WTC11 (cell line): ENCODE measurements around the gene CLEC4C. TPM values are rescaled to one million over a fixed set of nuclear protein-coding genes. Genes with fewer than 3 reads are reported as not detected.

Experiments used
- ATAC-seq: fragments of 200-7000 bp; cut with Tn5 transposase; 2 replicates; pipeline ENCODE4 v1.10.0; 2021; ENCODE audit warnings: mild to moderate bottlenecking, moderate library complexity
- CTCF ChIA-PET: fragments of 300-600 bp; sonication (Branson Sonifier 250); formaldehyde crosslinking; loops from one replicate; lab custom pipeline; 2021; ENCODE audit warnings: antibody characterized with exemption; lab: Charles Lee
- POLR2A ChIA-PET: fragments of 350-600 bp; sonication (Branson Sonifier 250); formaldehyde crosslinking; loops from one replicate; lab custom pipeline; 2021; ENCODE audit warnings: antibody characterized with exemption; lab: Charles Lee
- DNase-seq: peaks from one replicate; pipeline ENCODE4 v3.0.0; 2021; ENCODE audit warnings: low spot score
- H3K27ac Mint-ChIP-seq: 2 replicates; pipeline ENCODE4 v1.8.0; 2021; ENCODE audit warnings: mixed read lengths
- H3K27me3 Mint-ChIP-seq: 2 replicates; pipeline ENCODE4 v1.8.0; 2021; ENCODE audit warnings: low read depth, mild to moderate bottlenecking, moderate library complexity, mixed read lengths
- H3K36me3 Mint-ChIP-seq: 2 replicates; pipeline ENCODE4 v1.8.0; 2021; ENCODE audit warnings: mixed read lengths
- H3K4me1 Mint-ChIP-seq: 2 replicates; pipeline ENCODE4 v1.8.0; 2022; ENCODE audit warnings: mixed read lengths
- H3K4me3 Mint-ChIP-seq: 2 replicates; pipeline ENCODE4 v1.8.0; 2021; ENCODE audit warnings: mild to moderate bottlenecking, moderate library complexity, mixed read lengths
- H3K9me3 Mint-ChIP-seq: 2 replicates; pipeline ENCODE4 v1.8.0; 2021; ENCODE audit warnings: mixed read lengths
- CREB1 ChIP-seq: sonication (generic); formaldehyde crosslinking; IDR thresholded peaks from 2 replicates; pipeline ENCODE4 v1.8.0; 2023; ENCODE audit warnings: mild to moderate bottlenecking, missing genetic modification reagents
- FOXP1 ChIP-seq: sonication (generic); formaldehyde crosslinking; IDR thresholded peaks from 2 replicates; pipeline ENCODE4 v1.8.0; 2022; ENCODE audit warnings: missing genetic modification reagents, mild to moderate bottlenecking, moderate library complexity, borderline replicate concordance
- NFE2L1 ChIP-seq: sonication (generic); formaldehyde crosslinking; IDR thresholded peaks from 2 replicates; pipeline ENCODE4 v1.8.1; 2023; ENCODE audit warnings: missing genetic modification reagents
- NR2C2 ChIP-seq: sonication (generic); formaldehyde crosslinking; IDR thresholded peaks from 2 replicates; pipeline ENCODE4 v1.8.0; 2022; ENCODE audit warnings: mild to moderate bottlenecking, missing genetic modification reagents
- SMAD4 ChIP-seq: sonication (generic); formaldehyde crosslinking; IDR thresholded peaks from 2 replicates; pipeline ENCODE4 v1.8.0; 2022; ENCODE audit warnings: mild to moderate bottlenecking, missing genetic modification reagents
- SP1 ChIP-seq: sonication (generic); formaldehyde crosslinking; conservative IDR thresholded peaks from 2 replicates; pipeline ENCODE4 v1.8.1; 2022; ENCODE audit warnings: missing genetic modification reagents
- TEAD1 ChIP-seq: sonication (generic); formaldehyde crosslinking; IDR thresholded peaks from 2 replicates; pipeline ENCODE4 v1.8.0; 2022; ENCODE audit warnings: mild to moderate bottlenecking, missing genetic modification reagents
- ZNF423 ChIP-seq: fragments of 250-450 bp; sonication (Bioruptor Pico); IDR thresholded peaks from 2 replicates; pipeline ENCODE4 v2.1.2; 2022; ENCODE audit warnings: mild to moderate bottlenecking, moderate library complexity
- total RNA-seq: library from RNA; stranded (reverse); gene quantifications from 3 replicates; pipeline ENCODE4 v1.2.3, GENCODE V29; 2021
- TF ChIP-seq, protein P1 (sequence below): sonication (generic); formaldehyde crosslinking; IDR thresholded peaks from 2 replicates; pipeline ENCODE4 v1.8.1; 2023; ENCODE audit warnings: mild to moderate bottlenecking, missing genetic modification reagents, moderate library complexity
- TF ChIP-seq, protein P2 (sequence below): sonication (generic); formaldehyde crosslinking; IDR thresholded peaks from 2 replicates; pipeline ENCODE4 v1.8.0; 2022; ENCODE audit warnings: mild to moderate bottlenecking, missing genetic modification reagents
- TF ChIP-seq, protein P3 (sequence below): sonication (generic); formaldehyde crosslinking; IDR thresholded peaks from 2 replicates; pipeline ENCODE4 v1.8.0; 2022; ENCODE audit warnings: mild to moderate bottlenecking, missing genetic modification reagents
- TF ChIP-seq, protein P4 (sequence below): sonication (generic); formaldehyde crosslinking; IDR thresholded peaks from 2 replicates; pipeline ENCODE4 v1.8.0; 2022; ENCODE audit warnings: mild to moderate bottlenecking, missing genetic modification reagents

CLEC4C gene
- total RNA-seq, 1 experiment from 2014 or later: 0.50 TPM

DNA sequence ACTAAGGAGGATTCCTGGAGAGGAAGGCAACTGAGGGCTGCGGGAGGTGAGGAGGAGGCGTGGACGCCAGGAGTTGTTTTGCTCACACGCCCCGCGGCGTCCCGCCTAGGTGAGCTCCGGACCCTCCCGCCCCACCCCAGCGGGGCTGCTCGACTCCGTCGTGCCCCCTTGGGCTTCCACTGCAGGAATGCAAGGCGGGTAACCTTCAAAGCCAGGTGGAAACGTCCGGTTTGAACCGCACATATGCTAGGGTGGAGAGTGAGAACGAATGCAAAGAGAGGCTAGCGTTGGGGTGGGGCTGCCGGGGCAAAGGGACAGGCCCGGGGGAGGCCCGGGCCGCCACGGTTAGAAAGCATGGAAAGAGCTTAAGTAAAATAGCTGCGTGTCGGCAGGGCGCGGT lies 41.3 kb downstream of the CLEC4C start:
- ATAC-seq (peak; percentile 28; the same call in 1 of the 2 replicates), DNase-seq (peak; percentile 21)
- Mint-ChIP-seq H3K4me1 (peaks cover 16% of the 10 kb centered on the region), H3K36me3 (no peaks in the 10 kb centered on the region; the same call in 1 of the 2 replicates), H3K27ac (no peak overlapping the region), H3K27me3 (no peaks in the 10 kb centered on the region), H3K4me3 (no peak overlapping the region), H3K9me3 (no peaks in the 10 kb centered on the region)
- ChIA-PET CTCF (interaction anchor here (0.6 kb wide), 1 partner anchor 10 kb away, joined by 3 read pairs; no protein-coding TSS in a partner anchor), POLR2A (no interaction called here)
- no peak for TF ChIP-seq NR2C2 (CRISPR knock-in tag)

DNA sequence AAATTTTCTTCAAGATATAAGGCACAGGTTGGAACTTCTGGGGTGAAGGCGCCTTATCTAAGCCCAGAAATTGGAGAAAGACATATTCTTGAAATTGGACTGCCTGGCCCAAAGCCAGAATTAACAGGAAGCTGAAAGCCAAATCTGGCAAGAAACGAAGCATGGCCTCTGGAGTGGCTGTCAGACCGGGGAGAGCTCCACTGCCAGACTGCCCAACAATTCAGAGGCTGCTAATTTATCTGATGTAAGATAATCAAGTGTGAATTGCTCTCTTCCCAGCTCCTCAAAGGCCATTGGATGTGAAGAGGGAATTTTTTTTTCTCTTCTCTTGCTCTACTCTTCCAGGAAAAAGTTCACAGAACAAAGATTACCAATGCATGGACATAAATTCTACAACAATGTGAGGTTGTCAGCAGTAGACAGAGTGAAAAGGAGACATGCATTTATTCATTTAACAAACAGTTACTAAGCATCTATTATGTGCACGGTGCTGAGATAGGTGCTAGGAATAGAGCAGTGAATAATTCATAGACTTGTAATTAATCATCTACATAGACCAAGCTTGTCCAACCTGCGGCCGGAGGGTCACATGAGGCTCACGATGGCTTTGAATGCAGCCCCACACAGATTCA lies 51.5 kb downstream of the CLEC4C start, which contains the start of gene GDF3:
Gene GDF3, minus strand, starts transcription at position 210 of the 632 bp plus-strand sequence. Its CDS starts 47 bp downstream, at position 163.
- no peaks in the 10 kb centered on the region for H3K9me3 Mint-ChIP-seq
- CTCF ChIA-PET: interaction anchor here (0.7 to 2.0 kb wide), 7 partner anchors 17 to 111 kb away, joined by 3 to 10 read pairs (median 4); partner anchors contain the start of gene NANOG
- H3K27ac Mint-ChIP-seq: peak within 1 kb of the TSS; percentile 94
- ATAC-seq (peak; percentile 12), DNase-seq (no peak)
- TF ChIP-seq, protein P1, sequence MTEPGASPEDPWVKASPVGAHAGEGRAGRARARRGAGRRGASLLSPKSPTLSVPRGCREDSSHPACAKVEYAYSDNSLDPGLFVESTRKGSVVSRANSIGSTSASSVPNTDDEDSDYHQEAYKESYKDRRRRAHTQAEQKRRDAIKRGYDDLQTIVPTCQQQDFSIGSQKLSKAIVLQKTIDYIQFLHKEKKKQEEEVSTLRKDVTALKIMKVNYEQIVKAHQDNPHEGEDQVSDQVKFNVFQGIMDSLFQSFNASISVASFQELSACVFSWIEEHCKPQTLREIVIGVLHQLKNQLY (CRISPR knock-in tag): no peak
- TF ChIP-seq, protein P2, sequence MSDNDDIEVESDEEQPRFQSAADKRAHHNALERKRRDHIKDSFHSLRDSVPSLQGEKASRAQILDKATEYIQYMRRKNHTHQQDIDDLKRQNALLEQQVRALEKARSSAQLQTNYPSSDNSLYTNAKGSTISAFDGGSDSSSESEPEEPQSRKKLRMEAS (CRISPR knock-in tag): no peak
- TF ChIP-seq FOXP1: no peak
- TF ChIP-seq SMAD4: no peak
- TF ChIP-seq SP1 (CRISPR knock-in tag): no peak
- H3K27me3 Mint-ChIP-seq: no peaks in the 10 kb centered on the region
- peak within 1 kb of the TSS; percentile 40 for H3K4me3 Mint-ChIP-seq
- peaks cover 47% of the 10 kb centered on the region for H3K4me1 Mint-ChIP-seq
- H3K36me3 Mint-ChIP-seq: peaks cover 4% of the 10 kb centered on the region; the same call in 1 of the 2 replicates
- POLR2A ChIA-PET: no interaction called here

DNA sequence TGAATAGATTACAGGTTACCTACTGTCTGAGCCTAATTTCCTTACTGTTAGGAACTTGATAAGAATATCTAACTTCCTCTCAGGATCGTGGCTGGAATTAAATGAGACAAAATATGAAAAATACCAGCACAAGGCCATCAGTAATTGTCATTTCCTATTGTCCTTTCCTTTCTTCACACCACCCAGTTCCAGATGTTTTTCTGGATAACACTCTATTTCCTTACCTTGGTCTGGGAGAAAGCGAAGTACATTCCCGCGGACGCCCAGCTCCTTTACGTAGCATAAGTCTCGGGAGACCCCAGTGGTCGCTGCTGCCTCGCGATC lies 52.0 kb downstream of the CLEC4C start:
- CTCF ChIA-PET: interaction anchor here (0.7 to 2.0 kb wide), 6 partner anchors 17 to 111 kb away, joined by 3 to 10 read pairs (median 4); partner anchors contain the start of gene NANOG
- DNase-seq (no peak), ATAC-seq (peak; percentile 26)
- POLR2A ChIA-PET: no interaction called here
- H3K4me3 Mint-ChIP-seq: peak overlapping the region; percentile 40
- H3K27me3 Mint-ChIP-seq: no peaks in the 10 kb centered on the region
- H3K36me3 Mint-ChIP-seq: peaks cover 7% of the 10 kb centered on the region; the same call in 1 of the 2 replicates
- no peaks in the 10 kb centered on the region for H3K9me3 Mint-ChIP-seq
- H3K27ac Mint-ChIP-seq: peak overlapping the region; percentile 94
- peaks cover 47% of the 10 kb centered on the region for H3K4me1 Mint-ChIP-seq
- TF ChIP-seq NFE2L1 (CRISPR knock-in tag) (no peak), TEAD1 (CRISPR knock-in tag) (no peak), CREB1 (CRISPR knock-in tag) (no peak)
- TF ChIP-seq, protein P3, sequence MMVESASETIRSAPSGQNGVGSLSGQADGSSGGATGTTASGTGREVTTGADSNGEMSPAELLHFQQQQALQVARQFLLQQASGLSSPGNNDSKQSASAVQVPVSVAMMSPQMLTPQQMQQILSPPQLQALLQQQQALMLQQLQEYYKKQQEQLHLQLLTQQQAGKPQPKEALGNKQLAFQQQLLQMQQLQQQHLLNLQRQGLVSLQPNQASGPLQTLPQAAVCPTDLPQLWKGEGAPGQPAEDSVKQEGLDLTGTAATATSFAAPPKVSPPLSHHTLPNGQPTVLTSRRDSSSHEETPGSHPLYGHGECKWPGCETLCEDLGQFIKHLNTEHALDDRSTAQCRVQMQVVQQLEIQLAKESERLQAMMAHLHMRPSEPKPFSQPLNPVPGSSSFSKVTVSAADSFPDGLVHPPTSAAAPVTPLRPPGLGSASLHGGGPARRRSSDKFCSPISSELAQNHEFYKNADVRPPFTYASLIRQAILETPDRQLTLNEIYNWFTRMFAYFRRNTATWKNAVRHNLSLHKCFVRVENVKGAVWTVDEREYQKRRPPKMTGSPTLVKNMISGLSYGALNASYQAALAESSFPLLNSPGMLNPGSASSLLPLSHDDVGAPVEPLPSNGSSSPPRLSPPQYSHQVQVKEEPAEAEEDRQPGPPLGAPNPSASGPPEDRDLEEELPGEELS: no peak

DNA sequence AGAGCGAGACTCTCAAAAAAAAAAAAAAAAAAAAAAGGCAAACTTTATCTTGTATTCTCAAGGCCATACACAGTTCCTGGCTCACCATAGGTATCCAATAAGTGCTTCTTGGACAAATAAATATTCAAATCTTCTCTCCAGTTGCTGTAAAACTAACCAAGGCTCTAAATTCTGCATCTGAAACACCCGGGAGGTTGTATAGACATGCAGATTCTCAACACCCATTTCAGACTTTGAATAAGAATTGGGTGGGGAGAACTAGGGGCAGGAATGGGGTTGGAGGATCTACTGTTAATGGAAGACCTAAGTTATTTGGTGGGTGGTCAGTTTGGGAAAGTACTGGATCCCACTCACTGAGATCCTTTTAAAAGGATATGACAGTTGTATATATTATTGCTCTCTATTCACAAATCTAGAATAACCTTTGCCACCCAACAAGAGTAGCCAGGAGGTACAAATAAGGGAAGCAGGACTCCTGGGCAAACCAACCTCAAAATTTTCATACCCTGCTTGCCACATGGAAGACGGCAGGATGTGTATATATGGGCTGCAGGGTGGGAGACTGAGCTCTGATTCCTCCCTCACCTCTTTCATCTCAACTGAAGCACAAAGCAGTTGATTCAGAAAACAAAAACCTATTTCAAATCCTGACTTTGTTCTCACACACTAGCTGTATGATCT lies 52.5 kb downstream of the CLEC4C start:
- H3K9me3 Mint-ChIP-seq: no peaks in the 10 kb centered on the region
- no peaks in the 10 kb centered on the region for H3K27me3 Mint-ChIP-seq
- ATAC-seq (peak; percentile 83), DNase-seq (no peak)
- H3K27ac Mint-ChIP-seq: peak overlapping the region; percentile 94
- H3K36me3 Mint-ChIP-seq: peaks cover 12% of the 10 kb centered on the region
- ChIA-PET CTCF (interaction anchor here (0.6 to 2.0 kb wide), 8 partner anchors 18 to 112 kb away, joined by 3 to 10 read pairs (median 4); partner anchors contain the start of gene NANOG), POLR2A (no interaction called here)
- TF ChIP-seq, protein P4, sequence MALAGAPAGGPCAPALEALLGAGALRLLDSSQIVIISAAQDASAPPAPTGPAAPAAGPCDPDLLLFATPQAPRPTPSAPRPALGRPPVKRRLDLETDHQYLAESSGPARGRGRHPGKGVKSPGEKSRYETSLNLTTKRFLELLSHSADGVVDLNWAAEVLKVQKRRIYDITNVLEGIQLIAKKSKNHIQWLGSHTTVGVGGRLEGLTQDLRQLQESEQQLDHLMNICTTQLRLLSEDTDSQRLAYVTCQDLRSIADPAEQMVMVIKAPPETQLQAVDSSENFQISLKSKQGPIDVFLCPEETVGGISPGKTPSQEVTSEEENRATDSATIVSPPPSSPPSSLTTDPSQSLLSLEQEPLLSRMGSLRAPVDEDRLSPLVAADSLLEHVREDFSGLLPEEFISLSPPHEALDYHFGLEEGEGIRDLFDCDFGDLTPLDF: no peak
- TF ChIP-seq ZNF423: peak; percentile 45
- H3K4me1 Mint-ChIP-seq: peaks cover 47% of the 10 kb centered on the region
- peak overlapping the region; percentile 40 for H3K4me3 Mint-ChIP-seq
